AG04450 (cell line): ENCODE results near the gene ALOX5AP. TPM values are rescaled to one million over a fixed set of nuclear protein-coding genes. Genes with fewer than 3 reads are reported as not detected.

Experiments
- CTCF ChIA-PET: fragments of 300-600, 350-600 bp; formaldehyde crosslinking; extraction: SDS; loops from one replicate; lab custom pipeline; 2022; ENCODE audit warnings: antibody characterized with exemption, inconsistent platforms; lab: Charles Lee
- POLR2A ChIA-PET: fragments of 350-600 bp; formaldehyde crosslinking; extraction: SDS; loops from one replicate; lab custom pipeline; 2021; ENCODE audit warnings: antibody characterized with exemption, inconsistent platforms; lab: Yijun Ruan, JAX
- DNase-seq: peaks from one replicate; pipeline ENCODE4 v3.0.0-alpha.2; 2011; ENCODE audit warnings: low read depth, low spot score
- H3K27ac ChIP-seq: one replicate; pipeline ENCODE4 v1.5.1; 2012; ENCODE audit warnings: low read depth, low read length, control low read depth
- H3K27me3 ChIP-seq: one replicate; pipeline ENCODE4 v1.6.0; 2012; ENCODE audit warnings: low read length; ENCODE audit not compliant: control insufficient read depth, insufficient read depth
- H3K4me3 ChIP-seq: 2 replicates; pipeline ENCODE4 v1.5.1; 2011; ENCODE audit warnings: mild to moderate bottlenecking, low read depth, low read length, control low read depth
- H3K9me3 ChIP-seq: 2 replicates; pipeline ENCODE4 v1.5.1; 2012; ENCODE audit warnings: low read length; ENCODE audit not compliant: control insufficient read depth, insufficient read depth
- CTCF ChIP-seq: IDR thresholded peaks from 2 replicates; pipeline ENCODE4 v1.5.1; 2011; ENCODE audit warnings: low read depth, low read length, control low read depth, inconsistent platforms
- polyA plus RNA-seq: library from polyadenylated mRNA; depleted of rRNA; stranded (reverse); fragments of >200 nt; gene quantifications from 2 replicates; pipeline ENCODE4 v1.2.3, GENCODE V29; 2011

The ALOX5AP gene
- polyA plus RNA-seq, 1 experiment = 6.4 TPM

- H3K4me3 ChIP-seq = no peak overlapping the region
- ChIA-PET POLR2A (no interaction called here), CTCF (interaction anchor here (2.1 kb wide), 1 partner anchor 19 kb away, joined by 4 read pairs; no protein-coding TSS in a partner anchor)
- H3K27me3 ChIP-seq = no peaks in the 10 kb centered on the region
- no peaks in the 10 kb centered on the region for H3K9me3 ChIP-seq
- peak overlapping the region; percentile 32 for H3K27ac ChIP-seq
- peak; percentile 42 for DNase-seq
- TF ChIP-seq CTCF = no peak
Measured at GRCh38 chr13:30697996-30698401, 37.3 kb upstream of the ALOX5AP start.

DNA sequence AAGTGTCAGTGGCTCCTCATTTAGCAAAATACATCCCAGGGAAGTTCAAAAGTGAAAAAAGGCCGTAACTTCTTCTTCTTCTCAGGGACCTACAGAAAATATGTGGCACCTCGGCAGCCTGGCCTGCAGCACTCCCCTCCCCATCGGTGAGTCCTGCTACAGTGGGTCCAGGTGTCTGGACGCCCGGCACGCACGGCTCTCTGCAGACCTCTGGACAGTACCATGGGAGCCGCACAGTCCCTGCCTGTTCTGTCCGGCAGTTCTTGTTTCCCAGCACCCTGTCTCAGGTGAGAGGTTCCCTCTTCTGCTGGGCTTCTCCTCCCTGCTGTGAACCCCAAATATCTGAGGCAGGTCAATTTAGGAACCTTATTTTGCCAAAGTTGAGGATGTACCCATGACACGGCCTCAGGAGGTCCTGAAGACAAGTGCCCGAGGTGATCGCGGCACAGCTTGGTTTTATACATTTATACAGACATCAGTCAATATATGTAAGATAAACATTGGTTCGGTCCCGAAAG, 36.8 kb upstream of the ALOX5AP start:
- H3K4me3 ChIP-seq = no peak overlapping the region
- no peak for DNase-seq
- ChIA-PET CTCF (interaction anchor here (2.1 kb wide), 1 partner anchor 19 kb away, joined by 4 read pairs; no protein-coding TSS in a partner anchor), POLR2A (interaction anchor here (1.4 kb wide), 2 partner anchors 8 to 172 kb away, joined by 3 to 5 read pairs; no protein-coding TSS in a partner anchor)
- no peaks in the 10 kb centered on the region for H3K9me3 ChIP-seq
- no peaks in the 10 kb centered on the region for H3K27me3 ChIP-seq
- H3K27ac ChIP-seq = peak overlapping the region; percentile 32
- TF ChIP-seq CTCF = no peak

DNA sequence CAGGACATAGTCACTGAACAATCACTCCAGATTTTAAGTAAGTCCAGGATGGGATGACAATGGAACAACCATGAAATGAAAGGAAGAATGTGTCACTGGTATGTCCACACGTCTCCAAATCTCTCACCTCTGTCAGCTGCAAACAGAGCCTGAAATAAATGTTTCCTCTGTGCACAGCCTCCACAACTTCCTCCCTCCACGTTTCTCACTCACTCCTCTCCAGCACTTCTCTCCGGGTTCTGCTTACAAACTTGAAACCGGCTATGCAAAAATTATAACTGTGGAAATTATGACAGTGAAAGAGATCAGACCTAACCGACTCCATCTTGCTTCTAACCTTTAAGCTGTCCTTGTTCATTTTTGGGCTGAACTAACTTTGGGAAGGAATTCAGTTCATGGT, 35.0 kb upstream of the ALOX5AP start:
- CTCF ChIA-PET = no interaction called here
- TF ChIP-seq CTCF = no peak

GRCh38 chr13:30702006-30702405, 33.3 kb upstream of the ALOX5AP start:
- ChIA-PET CTCF (no interaction called here), POLR2A (no interaction called here)
- Histone ChIP-seq H3K27ac (no peak overlapping the region), H3K9me3 (no peaks in the 10 kb centered on the region), H3K4me3 (no peak overlapping the region), H3K27me3 (no peaks in the 10 kb centered on the region)
- no peak for TF ChIP-seq CTCF
- no peak for DNase-seq

More for the DNA sequence above, 35.0 kb upstream of the ALOX5AP start:
- no peaks in the 10 kb centered on the region for H3K9me3 ChIP-seq
- POLR2A ChIA-PET = no interaction called here
- no peaks in the 10 kb centered on the region for H3K27me3 ChIP-seq
- no peak overlapping the region for H3K4me3 ChIP-seq
- no peak for DNase-seq
- no peak overlapping the region for H3K27ac ChIP-seq

DNA sequence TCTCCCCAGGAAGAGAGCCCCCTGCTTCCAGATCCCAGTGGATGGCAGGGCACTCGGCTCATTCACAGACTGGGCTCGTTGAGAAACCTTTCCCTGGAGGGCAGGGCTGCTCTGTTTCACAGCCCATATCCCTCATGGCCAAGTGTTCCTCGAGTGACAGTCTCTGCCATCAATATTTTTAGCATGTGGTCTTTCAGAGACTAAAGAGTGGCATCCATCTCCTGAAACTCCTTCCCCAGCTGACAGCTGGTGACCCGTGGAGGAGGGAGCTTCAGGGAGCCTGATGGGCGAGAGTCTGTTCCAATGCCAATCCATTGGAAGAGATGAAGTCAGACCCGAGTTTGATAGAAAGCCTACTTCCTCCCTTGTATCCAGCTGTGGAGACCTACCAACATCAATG, 30.7 kb upstream of the ALOX5AP start:
- ChIA-PET POLR2A (no interaction called here), CTCF (no interaction called here)
- DNase-seq = no peak
- Histone ChIP-seq H3K27me3 (no peaks in the 10 kb centered on the region), H3K27ac (no peak overlapping the region), H3K9me3 (no peaks in the 10 kb centered on the region), H3K4me3 (no peak overlapping the region)
- TF ChIP-seq CTCF = no peak
